Activated CD8-positive, alpha-beta memory T cell treated with anti-CD3 and anti-CD28 coated beads, Interleukin-2, amount 50 U/mL, for 24 hours (primary cell): ENCODE measurements around the gene IQSEC1.

ENCODE experiments used
- DNase-seq: peaks from one replicate; pipeline ENCODE4 v3.0.0-alpha.2; 2020; ENCODE audit errors: extremely low read depth

The IQSEC1 gene

DNA sequence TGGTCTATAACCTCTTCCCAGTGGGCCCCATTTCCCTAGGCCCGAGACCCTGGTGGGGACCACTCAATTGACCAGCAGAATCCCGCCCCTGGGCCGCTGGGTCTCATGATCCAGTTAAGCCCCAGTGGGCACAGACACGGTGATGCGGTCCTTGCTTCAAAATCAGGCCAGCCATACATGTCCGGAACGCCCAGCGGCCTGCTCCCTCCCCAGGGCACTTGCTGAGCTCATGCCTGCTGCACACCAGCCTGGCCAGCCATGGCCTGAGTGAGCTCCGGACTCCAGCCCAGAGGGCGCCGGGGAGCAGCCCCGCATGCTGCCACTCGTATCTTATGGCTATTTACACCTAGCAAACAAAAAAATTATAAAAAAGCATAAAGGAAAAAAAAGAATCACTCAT, 34.4 kb upstream of the IQSEC1 start:
- no peak for DNase-seq

DNA sequence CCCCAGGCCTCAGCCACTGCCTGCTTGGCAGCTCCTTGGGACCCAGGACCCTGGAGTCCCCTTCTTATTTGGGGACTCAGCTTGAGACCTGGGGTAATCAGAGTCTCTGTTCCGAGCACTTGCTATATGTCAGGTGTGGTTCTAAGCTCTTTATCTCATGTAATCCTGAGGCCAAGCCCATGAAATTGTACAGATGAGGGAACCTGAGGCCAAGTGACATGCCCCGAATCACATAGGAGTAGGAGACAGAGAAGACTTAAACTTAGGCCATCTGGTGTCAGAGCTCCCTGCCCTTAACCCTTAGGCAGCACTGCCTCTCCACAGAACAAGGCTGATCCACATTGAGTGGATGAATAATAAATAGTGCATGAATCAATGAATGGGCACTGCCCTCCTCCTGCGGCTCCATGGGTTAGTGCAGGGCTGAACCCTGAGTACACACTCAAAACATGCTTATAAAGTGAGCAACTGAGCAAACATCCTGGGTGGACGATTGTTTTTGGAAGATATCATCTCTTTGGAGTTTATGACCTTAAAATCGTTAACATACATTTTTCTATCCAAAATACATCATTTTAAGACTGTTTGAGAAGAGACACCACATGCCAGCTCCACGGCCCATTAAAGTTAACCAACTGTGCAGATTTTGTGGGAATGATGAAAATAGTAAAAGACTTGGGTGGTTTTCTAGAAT, 33.2 kb upstream of the IQSEC1 start:
- no peak for DNase-seq

DNA sequence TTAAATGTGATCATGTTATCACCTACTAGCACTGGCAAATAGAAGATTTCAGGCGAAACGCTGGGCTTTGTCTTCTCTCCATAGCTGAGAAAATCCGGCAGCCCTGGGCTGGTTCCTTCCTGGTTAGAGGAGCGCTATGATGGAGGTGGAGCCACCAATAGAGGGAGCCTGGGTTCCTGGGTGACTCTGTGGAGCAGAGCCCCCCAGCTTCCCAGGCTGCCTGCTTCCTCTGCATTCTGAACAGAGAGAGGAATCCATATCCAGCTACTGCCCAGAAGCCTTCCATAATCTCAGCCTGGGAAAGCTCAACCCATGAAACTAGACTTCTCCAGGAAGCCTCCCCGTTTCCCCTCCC, 32.6 kb upstream of the IQSEC1 start:
- no peak for DNase-seq

DNA sequence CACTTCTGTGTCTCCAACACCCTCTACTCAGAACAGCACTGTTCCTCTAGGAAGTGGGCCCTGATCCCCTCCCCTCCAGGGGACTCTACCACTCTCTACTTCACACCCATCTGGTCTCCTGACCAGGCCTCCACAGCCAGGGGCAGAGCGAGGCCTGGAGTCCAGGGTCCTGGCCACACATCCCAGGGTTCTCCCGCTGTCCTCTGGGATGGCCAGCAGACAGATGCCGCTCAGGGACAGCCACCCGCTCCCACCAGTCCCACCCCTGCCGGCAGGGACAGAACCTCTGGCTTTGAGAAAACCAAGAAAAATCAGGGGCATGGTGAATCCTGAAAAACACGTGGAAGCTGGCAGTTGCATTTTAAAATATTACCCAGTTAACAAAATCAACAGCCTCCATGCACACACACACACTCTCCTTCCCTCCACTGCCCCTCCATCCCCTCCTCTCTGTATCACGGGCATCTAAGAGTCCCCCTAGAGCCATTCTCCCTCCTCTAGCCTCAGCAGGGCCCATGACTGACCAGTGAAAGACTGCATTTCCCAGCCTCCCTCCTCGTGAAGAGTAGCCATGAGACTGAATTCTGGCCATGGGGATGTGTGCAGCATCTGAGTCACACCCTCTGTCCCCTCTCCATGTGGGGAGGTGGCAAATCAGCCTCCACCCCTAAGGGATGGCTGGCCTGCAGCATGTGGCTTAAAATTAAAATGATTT, 32.1 kb upstream of the IQSEC1 start:
- DNase-seq: no peak

DNA sequence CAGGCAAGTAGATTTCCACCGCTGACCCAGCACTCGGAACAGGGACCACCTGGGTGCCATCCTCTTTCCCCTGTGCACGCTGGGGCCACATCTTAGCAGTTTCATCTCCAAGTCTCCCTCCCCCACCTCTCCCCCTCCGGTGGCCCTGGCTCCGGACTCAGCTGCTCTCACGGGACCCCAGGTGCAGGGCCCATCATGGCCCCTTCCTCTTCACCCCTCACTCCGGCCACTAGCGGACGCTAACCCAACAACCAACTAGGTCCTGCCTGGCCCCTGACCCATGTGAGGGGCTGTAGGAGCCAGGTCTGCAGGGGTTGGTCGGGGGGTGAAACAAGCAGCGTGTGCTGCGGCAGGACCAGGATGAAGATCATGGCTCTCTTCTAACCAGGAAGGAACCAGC, 31.3 kb upstream of the IQSEC1 start:
- no peak for DNase-seq

DNA sequence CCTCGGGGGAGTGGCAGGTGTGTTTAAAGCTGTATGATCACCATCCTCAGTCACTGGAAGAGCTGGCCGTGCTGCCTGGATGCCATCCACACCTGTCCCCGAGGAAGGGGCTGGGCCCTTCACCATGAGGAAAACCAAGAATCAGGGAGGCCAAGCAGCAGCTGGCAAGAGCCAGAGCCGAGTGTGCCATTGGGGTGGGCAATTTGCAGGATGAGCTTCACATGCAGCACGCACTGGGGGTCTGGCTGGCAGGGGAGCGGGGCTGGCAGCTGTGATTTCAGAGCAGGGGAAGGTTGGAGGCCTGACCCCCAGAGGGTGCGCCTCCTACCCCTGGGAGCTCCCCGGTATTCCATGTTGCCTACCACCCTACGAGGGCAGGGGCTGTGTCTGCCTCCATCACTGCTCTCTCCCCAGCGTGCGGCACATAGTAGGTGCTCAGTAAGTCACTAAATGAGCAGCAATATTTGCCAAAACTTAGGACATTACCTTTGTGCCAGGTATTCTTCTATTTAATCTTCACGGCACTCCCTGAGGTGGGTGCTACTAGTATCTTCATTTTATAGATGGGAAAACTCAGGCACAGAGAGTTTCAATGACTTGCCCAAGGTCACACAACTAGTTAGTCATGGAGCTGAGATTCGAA, 30.3 kb upstream of the IQSEC1 start:
- no peak for DNase-seq

DNA sequence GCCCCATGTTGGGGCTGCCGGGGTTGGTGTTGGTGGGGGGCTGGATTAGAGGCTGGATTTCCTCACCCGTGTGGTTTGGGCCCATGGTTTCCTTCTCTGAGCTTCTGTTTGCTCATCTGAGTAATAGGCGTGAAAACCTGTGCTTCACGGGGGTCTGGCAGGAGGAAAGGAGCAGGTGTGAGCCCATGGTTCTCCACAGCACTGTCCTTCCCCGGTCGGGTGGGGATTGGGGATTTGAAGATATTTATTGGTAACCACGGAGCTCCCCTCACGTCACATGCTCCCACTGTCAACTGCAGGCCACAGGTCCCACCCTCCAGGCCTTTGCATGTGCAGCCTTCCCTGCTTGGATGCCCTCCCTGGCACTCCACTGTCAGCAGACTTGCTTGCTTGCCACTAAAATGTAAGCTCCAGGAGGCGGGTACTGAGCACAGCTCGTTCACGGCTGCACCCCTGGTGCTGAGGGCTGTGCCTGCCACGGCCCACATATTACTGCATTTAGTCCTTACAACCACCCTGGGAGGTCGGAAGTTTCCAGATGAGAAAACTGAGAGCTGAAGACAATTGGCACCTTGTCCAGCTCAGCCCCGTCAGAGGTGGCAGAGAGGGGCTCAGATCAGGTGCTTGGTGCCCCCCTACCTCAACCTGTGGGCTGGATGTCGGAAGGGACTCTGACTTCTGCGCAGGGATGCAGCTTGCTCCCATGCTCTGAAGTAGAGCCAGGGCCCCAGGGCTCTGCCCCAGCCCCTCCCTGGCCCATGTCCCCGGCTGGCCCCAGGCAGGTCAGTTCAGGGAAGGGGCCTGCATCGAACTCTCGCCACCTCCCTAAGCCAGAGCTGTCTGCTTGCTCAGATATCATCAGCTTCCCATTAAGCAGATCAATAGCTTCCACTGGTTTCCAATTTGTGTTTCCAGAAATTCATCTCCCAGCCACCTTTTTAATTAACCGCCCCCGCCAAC, 29.4 kb upstream of the IQSEC1 start:
- DNase-seq: no peak

DNA sequence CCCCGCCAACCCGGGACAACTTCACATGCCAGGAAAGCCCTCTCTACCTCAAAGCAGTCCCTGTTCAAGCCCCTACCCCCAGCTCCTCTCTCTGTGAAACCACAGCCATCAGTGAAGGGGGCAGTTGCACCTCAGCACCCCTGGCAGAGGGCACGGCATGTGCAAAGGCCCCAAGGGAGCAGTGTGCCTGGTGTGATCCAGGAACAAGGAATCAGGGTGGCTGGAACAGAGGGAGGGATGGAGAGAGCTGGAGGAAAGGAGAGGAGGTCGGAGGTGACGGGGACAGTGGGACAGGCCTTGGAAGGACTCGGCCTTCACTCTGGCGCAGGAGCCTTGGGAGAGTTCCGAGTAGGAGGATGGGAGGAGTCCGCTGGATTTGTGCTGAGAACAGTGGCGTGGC, 26.5 kb upstream of the IQSEC1 start:
- no peak for DNase-seq

DNA sequence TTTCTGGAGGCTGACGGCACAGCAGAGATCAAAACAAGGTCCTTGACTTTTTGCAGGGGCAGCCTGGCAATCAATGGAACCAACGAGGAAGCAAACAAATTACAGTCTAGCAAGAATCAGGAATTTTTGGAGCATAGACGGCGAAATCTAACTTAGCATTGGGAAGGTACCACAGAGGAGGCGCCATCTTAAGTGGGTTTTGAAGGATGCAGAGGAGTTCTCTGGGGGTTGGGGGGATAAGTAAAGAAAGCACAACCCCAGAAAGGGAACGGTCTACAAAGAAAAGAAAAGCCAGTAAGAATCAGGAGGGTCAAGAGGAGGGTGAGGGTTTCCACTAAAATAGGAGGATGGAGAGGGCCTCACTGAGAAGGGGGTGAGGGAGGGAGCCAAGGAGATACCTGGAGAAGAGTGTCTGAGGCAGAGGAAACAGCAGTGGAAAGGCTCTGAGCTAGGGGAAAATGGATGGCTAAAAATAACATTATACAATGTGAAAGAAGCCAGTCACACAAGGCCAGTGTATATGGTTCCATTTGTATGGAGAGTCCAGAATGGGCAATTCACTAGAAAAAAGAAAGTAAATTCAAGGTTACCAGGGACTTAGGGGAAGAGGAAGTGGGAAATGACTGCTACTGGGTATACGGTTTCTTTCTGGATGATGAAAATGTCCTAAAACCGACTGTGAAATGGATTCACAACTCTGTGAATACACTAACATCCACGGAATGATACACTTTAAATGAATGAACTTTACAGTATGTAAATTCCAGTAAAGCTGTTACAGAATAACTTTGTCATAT, 25.2 kb upstream of the IQSEC1 start:
- no peak for DNase-seq

DNA sequence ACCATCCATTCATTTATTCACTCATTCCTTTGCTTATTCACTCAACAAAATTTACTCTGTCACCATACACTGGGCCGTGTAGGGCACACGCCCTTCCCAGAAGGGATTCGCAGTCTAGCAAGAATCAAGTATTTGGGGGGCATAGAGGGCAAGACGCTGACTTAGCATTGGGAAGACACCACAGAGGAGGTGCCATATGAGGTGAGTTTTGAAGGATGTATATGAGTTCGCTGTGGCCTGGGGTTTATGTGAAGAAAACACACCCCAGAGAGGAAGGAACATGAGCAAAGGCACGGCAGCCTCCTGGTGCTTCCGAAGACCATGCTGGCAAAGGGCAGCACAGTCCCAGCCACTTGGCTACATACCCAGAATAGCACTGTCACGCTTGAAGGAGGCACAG, 23.1 kb upstream of the IQSEC1 start:
- DNase-seq: no peak

DNA sequence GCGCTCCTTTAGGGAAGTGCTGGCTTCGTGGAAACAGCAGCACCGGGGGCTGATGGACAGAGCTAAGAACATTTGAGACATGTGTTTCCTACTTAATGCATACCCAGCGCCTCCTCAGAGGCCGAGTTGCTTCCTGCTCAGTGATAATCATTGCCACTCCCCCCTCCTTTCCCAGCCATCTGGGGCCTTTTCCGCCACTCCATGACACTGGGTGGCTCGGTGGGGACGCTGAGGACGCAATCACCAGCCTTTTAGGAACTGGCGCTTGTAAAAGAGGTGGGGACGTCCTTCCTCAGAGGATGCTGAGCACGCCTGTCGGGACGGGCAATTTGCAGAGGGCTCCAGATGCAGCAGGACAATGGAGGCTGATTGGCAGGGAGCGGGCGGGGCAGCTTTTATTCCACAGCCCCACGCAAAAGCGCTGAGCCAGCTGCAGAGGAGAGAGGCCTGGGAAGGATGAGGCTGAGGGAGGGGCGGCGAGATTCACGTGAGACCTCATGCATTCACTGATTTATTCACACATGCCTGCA, 22.2 kb upstream of the IQSEC1 start:
- no peak for DNase-seq

DNA sequence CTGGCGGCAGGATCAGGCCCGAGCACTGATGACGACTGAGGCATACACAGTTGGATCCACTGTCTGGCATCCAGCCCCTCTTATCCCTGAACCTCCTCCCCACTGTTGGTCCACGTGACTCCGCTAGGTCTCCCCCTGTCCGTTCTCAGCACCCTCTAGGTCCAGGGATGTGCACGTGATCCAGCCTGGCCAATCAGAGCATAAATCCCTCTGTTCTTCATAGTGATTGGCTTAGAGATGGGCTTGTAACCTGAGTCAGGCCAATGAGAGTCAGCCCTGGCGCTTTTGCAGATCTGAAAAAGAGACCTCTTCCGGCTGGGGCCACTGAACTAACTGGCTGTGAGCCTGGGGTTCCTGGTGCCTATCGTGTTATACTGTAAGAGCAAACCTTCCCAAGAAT, 20.5 kb upstream of the IQSEC1 start:
- no peak for DNase-seq

DNA sequence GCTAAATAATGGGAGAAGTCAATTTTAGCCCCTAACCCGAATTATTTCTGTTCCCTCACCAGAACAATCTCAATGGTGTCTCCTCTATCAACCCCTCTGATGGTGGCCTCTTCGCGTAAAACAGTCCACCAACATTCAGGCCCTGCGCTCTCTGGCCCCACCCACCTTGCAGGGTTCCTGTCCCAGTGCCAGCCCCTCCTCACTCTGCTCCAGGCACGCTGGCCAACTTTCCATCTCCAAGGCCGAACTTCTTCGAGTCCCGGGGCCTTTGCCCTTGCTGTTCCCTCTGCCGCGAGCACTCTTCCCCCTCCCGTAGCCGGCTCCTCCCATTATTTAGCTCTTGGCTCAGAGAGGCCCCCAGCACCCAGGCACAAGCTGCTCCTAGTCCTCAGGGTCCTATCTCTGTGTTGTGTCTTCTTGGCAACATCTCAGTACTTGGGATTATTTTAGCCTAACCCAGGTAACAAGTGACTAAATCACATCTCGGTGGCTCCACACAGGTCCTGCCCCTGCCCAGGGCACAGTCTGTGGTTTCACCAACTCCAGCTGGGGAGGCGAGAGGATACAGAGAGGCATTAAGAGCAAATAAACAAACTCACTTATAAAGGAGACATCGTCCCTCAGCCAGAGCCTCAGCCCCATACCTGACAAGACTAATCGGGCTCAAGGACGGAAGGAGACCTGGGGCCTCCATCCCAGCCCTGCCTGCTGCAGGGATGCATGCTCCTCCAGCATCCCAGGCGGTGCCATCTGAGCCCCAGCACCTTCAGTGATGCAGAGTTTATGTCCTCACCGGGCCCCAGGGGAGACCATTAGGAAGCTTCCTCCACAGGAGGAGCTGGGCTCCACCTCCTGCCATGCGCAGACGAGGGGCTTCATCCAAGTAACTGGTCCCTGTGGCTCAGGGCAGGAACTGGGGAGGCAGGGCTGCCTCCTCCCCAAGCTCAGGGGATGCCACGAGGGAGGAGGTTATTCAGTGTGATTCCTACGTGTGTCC, 19.7 kb upstream of the IQSEC1 start:
- DNase-seq: no peak

DNA sequence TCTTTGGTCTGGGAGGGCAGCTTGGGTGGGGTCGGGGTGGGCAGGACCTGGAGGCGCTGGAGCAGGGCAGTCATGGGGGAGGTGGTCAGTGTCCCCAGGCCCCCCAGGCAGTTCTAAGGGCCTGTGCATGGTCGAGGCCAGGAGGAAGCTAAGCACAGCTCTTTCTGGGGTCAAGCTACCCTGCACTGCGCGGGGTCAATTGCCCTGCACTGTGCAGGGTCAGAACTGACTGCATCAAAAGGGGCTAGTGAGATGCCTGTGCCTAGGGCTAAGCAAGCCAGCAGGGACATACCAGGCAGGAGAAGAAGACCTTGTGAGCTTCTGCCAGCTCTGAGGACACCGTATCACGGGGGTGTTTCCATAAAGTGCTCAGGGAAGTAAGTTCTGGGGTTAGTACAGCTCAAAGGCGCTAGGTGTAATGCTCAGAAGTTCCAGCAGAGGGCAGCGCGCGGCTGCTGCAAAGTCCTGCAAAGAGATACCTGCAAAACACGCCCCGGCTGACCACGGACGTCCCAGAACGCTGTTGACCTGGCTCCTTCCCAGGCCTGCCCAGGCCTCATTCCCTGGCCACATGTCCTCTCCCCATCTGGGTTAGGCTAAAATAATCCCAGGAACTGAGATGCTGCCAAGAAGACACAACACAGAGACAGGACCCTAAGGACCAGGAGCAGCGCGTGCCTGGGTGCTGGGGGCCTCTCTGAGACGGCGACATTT, 18.8 kb upstream of the IQSEC1 start:
- peak; percentile 48 for DNase-seq

DNA sequence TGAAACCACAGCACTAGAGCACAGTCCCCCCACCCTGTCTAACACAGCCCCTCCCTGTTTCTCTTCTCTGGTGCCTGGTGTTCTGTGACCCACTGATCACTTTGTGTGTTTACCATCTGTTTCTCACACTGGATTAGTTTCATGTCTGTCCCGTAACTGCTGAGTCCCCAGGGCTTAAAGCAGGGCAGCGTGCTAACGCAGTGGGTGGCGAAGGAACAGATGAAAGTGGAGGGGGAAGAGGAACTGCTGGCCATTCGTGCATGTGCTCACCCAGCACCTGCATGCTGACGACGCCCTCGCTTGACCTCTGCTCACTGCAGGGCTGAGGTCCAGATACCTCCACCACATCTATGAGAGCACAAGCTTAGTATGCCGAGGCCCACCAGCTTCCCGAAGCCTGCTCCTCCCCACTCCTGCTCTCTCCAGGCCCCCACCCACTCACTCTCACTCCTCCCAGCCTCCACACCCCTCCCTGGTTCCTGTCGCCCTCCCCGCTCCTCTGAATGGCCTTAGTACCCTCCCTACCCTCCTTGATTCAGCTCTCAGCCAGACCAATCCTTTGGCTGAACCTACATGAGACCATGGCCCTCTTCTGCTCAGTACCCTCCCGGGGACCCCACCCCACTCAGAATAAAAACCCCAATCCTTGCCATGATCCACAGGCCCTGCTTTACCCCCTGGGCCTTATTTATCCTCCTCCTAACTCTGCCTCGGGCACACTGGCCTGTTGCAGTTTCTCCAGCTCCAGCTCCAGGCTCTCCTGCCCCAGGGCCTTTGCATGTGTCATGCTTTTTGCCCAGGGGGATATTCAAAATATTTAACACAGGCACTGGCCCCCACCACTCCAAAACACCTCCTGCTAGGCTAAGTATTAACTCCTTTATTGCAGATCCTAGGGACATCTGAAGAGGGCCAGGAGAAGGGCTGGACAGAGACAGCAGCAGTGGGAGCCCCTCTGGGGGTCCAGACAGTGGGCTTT, 15.1 kb upstream of the IQSEC1 start:
- DNase-seq: no peak

DNA sequence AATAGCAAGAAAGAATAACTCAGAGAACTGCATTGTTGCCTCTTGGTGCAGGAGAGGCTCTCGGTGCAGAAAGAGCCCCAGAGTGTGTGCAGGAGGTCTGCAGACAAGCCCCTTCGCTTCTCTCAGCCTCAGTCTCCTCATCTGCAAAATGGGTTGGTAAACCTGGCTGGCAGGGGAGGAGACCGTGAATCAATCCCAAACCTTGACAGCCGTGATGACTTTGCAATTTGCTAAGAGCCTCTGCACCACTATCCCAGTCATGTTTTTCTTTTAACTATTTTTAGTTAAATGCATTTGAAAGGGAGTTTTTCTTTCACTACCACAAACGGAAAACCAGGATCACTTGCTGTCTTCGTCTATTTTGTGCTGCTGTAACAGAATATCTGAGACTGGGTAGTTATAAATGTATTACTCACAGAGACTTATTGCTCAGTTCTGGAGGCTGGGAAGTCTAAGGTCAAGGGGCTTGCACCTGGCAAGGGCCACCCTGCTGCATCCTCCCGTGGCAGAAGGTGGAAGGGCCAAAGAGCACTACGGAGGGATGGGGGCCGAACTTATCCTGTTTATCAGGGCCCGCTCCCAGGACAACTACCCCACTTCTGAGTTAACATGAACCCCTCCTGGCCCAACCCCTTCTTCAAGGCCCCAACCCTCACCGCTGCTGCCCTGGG, 14.2 kb upstream of the IQSEC1 start:
- no peak for DNase-seq

DNA sequence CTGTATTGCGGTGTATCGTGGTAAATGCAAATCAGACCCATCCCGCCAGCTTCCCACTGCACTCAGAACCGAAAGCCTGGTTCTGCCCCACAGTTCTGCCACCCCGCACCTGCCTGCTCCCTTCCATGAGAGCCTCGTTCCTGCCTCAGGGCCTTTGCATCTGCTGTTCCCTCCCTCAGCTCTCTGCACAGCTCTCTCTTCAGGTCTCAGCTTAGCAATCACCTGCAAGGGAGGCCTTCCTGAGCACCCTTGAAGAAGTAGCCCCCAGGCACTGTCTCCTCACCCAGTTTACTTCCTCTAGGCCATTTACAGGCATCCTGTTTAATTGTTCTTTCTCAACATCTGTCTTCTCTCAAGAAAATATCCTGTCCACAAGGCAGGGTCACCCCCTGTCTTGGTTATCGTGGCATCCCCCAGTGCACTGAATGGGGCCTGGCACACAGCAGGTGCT, 13.3 kb upstream of the IQSEC1 start:
- DNase-seq: no peak
